Neural crest cell (in vitro differentiated cells): Measurements from ENCODE around the gene CNTNAP2. TPM values are rescaled to one million over a fixed set of nuclear protein-coding genes. Genes with fewer than 3 reads are reported as not detected.

Source experiments
- DNase-seq: peaks from one replicate; pipeline ENCODE4 v3.0.0; 2021; ENCODE audit warnings: low read depth, mixed read lengths, low spot score
- H3K27ac Mint-ChIP-seq: one replicate; pipeline ENCODE4 v1.8.0; 2021; ENCODE audit warnings: mild to moderate bottlenecking, mixed read lengths; ENCODE audit not compliant: unreplicated experiment
- H3K27me3 Mint-ChIP-seq: 2 replicates; pipeline ENCODE4 v1.8.0; 2021; ENCODE audit warnings: low read depth, mild to moderate bottlenecking, mixed read lengths
- H3K36me3 Mint-ChIP-seq: 2 replicates; pipeline ENCODE4 v1.8.0; 2021; ENCODE audit warnings: low read depth, mild to moderate bottlenecking, mixed read lengths
- H3K4me1 Mint-ChIP-seq: 2 replicates; pipeline ENCODE4 v1.8.0; 2021; ENCODE audit warnings: mixed read lengths
- H3K4me3 Mint-ChIP-seq: one replicate; pipeline ENCODE4 v1.8.0; 2021; ENCODE audit warnings: mild to moderate bottlenecking, mixed read lengths
- H3K9me3 Mint-ChIP-seq: 2 replicates; pipeline ENCODE4 v1.8.0; 2021; ENCODE audit warnings: mixed read lengths
- CTCF ChIP-seq: fragments of 200-600 bp; sonication (generic); conservative IDR thresholded peaks from 2 replicates; pipeline ENCODE4 v1.5.0; 2021; ENCODE audit warnings: antibody characterized with exemption, mild to moderate bottlenecking
- total RNA-seq: library from RNA; stranded (reverse); gene quantifications from 2 replicates; pipeline ENCODE4 v1.2.1, GENCODE V29; 2021

Gene CNTNAP2
- total RNA-seq, 1 donor from 2014 or later = 12.9 TPM

- no peak overlapping the region for H3K27ac Mint-ChIP-seq
- no peaks in the 10 kb centered on the region for H3K4me1 Mint-ChIP-seq
- DNase-seq = no peak
- peaks cover 10% of the 10 kb centered on the region for H3K9me3 Mint-ChIP-seq
- H3K27me3 Mint-ChIP-seq = no peaks in the 10 kb centered on the region
- TF ChIP-seq CTCF = no peak
- H3K4me3 Mint-ChIP-seq = no peak overlapping the region
- H3K36me3 Mint-ChIP-seq = peaks cover 4% of the 10 kb centered on the region
Observed at GRCh38 chr7:147803606-147804005, 1687.0 kb downstream of the CNTNAP2 start.

GRCh38 chr7:147804032-147804431 is 1687.4 kb downstream of the CNTNAP2 start:
- Mint-ChIP-seq H3K36me3 (peaks cover 4% of the 10 kb centered on the region), H3K27ac (no peak overlapping the region), H3K27me3 (no peaks in the 10 kb centered on the region), H3K4me1 (no peaks in the 10 kb centered on the region), H3K9me3 (peaks cover 10% of the 10 kb centered on the region), H3K4me3 (no peak overlapping the region)
- DNase-seq = no peak
- TF ChIP-seq CTCF = no peak

DNA sequence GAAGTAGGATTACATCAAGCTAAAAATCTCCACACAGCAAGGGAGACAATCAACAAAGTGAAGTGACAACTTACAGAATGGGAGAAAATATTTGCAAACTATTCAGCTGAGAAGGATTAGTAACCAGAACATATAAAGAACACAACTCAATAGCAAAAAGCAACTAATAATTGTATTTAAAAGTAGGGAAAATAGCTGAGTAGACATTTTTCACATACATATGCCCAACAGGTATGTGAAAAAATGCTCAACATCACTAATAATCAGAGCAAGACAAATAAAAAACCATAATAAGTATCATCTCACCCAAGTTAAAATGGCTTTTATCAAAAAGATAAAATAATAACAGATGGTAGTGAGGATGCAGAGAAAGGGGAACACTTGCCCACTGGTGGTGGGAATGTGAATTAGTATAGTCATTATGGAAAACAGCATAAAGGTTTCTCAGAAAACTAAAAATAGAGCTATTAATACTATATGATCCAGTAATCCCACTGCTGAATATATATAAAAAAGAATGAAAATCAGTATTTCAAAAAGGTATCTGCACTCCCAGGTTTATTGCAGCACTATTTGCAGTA is 1689.5 kb downstream of the CNTNAP2 start:
- Mint-ChIP-seq H3K4me1 (no peaks in the 10 kb centered on the region), H3K27ac (no peak overlapping the region)
- TF ChIP-seq CTCF = peak; percentile 40

DNA sequence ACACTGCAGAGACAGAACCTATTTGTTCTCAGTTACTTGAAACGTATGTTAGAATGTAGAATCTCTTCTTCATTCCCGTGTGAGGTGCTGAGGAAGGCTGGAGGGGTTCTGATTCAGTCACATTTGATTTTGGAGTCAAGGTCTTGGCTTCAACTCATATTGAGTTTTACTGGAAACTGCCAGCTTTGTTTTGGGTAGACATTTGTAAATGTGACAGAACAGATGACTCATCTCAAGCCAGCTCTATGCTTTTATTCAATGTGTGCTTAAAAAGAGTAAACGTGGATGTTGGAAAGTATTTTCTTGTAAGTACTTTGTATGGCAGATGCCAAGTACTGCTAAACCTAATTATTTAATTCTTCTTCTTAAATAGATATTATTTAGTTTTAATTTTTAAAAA is 1693.2 kb downstream of the CNTNAP2 start:
- Mint-ChIP-seq H3K27me3 (no peaks in the 10 kb centered on the region), H3K4me3 (no peak overlapping the region), H3K36me3 (peaks cover 4% of the 10 kb centered on the region), H3K9me3 (peaks cover 7% of the 10 kb centered on the region), H3K4me1 (no peaks in the 10 kb centered on the region), H3K27ac (no peak overlapping the region)
- no peak for TF ChIP-seq CTCF
- DNase-seq = no peak

More for the DNA sequence above, 1689.5 kb downstream of the CNTNAP2 start:
- no peak overlapping the region for H3K4me3 Mint-ChIP-seq
- H3K9me3 Mint-ChIP-seq = peaks cover 7% of the 10 kb centered on the region
- DNase-seq = no peak
- H3K27me3 Mint-ChIP-seq = no peaks in the 10 kb centered on the region
- peaks cover 4% of the 10 kb centered on the region for H3K36me3 Mint-ChIP-seq

GRCh38 chr7:147810269-147810668 is 1693.7 kb downstream of the CNTNAP2 start:
- Mint-ChIP-seq H3K4me1 (no peaks in the 10 kb centered on the region), H3K27me3 (no peaks in the 10 kb centered on the region), H3K36me3 (peaks cover 4% of the 10 kb centered on the region), H3K27ac (no peak overlapping the region), H3K9me3 (peaks cover 7% of the 10 kb centered on the region), H3K4me3 (no peak overlapping the region)
- DNase-seq = no peak
- no peak for TF ChIP-seq CTCF
